A673 (cell line): ENCODE measurements around the gene SLC16A4. TPM values are rescaled to one million over a fixed set of nuclear protein-coding genes. Genes with fewer than 3 reads are reported as not detected.

Experiments used
- BruUV-seq: library from RNA; stranded (reverse); fragments of 400-500 nt; replicated peaks from 2 replicates; lab custom pipeline; 2021; lab: Mats Ljungman, UMichigan
- CTCF ChIA-PET: fragments of 300-600 bp; sonication (Branson Sonifier 250); formaldehyde crosslinking; loops from one replicate; lab custom pipeline; 2022; ENCODE audit warnings: antibody characterized with exemption; lab: Charles Lee
- POLR2A ChIA-PET: fragments of 300-600 bp; sonication (Branson Sonifier 250); formaldehyde crosslinking; loops from one replicate; lab custom pipeline; 2022; ENCODE audit warnings: antibody characterized with exemption; ENCODE audit not compliant: low non-redundant PET; lab: Charles Lee
- DNase-seq: peaks from one replicate; pipeline ENCODE4 v3.0.0-alpha.2; 2015; ENCODE audit warnings: low spot score
- H3K27ac ChIP-seq: fragments of 200-600 bp; sonication (generic); 2 replicates; pipeline ENCODE4 v1.5.1; 2016; ENCODE audit warnings: mixed run types, low read depth, mild to moderate bottlenecking, mixed read lengths, antibody characterized with exemption, low read length; ENCODE audit not compliant: poor library complexity, severe bottlenecking
- H3K27me3 ChIP-seq: fragments of 200-600 bp; sonication (generic); replicated peaks from 2 replicates; pipeline ENCODE4 v1.6.1; 2017; ENCODE audit warnings: mixed run types, low read depth, mild to moderate bottlenecking, mixed read lengths, antibody characterized with exemption, low read length; ENCODE audit not compliant: insufficient read depth, poor library complexity
- H3K36me3 ChIP-seq: fragments of 200-600 bp; sonication (generic); 2 replicates; pipeline ENCODE4 v1.6.1; 2016; ENCODE audit warnings: mixed run types, mild to moderate bottlenecking, mixed read lengths, antibody characterized with exemption, low read length; ENCODE audit not compliant: insufficient read depth, poor library complexity, severe bottlenecking
- H3K4me1 ChIP-seq: fragments of 200-600 bp; sonication (generic); 2 replicates; pipeline ENCODE4 v1.6.1; 2017; ENCODE audit warnings: mixed run types, mild to moderate bottlenecking, mixed read lengths, antibody characterized with exemption, low read length; ENCODE audit not compliant: insufficient read depth, poor library complexity, severe bottlenecking
- H3K4me3 ChIP-seq: fragments of 200-600 bp; sonication (generic); 2 replicates; pipeline ENCODE4 v1.5.1; 2016; ENCODE audit warnings: low read depth, mixed run types, mild to moderate bottlenecking, mixed read lengths, low read length; ENCODE audit not compliant: poor library complexity, severe bottlenecking
- H3K9me3 ChIP-seq: fragments of 200-600 bp; sonication (generic); 2 replicates; pipeline ENCODE4 v1.6.1; 2016; ENCODE audit warnings: mixed run types, low read depth, mild to moderate bottlenecking, mixed read lengths, antibody characterized with exemption, low read length; ENCODE audit not compliant: poor library complexity, severe bottlenecking
- EZH2 ChIP-seq: fragments of 200-600 bp; sonication (generic); IDR thresholded peaks from 2 replicates; pipeline ENCODE4 v1.6.1; 2017; ENCODE audit warnings: borderline replicate concordance, low read depth, mild to moderate bottlenecking, mixed read lengths, antibody characterized with exemption, low read length; ENCODE audit not compliant: poor library complexity, severe bottlenecking
- intact Hi-C: fragments of 100-400 bp; cut with micrococcal nuclease; formaldehyde crosslinking; loops from one replicate; pipeline ENCODE4 v1.10.0; 2022; ENCODE audit not compliant: unreplicated experiment
- total RNA-seq: library from RNA; stranded (reverse); gene quantifications from 2 replicates; pipeline ENCODE4 v1.2.3, GENCODE V29; 2021
- TF ChIP-seq, protein P1 (sequence below): fragments of 300-800, 200-600 bp; sonication (generic); conservative IDR thresholded peaks from 2 replicates; pipeline ENCODE4 v1.5.1; 2017; ENCODE audit warnings: low read depth, mild to moderate bottlenecking, antibody characterized with exemption, low read length, moderate library complexity, mixed read lengths

Gene SLC16A4
- total RNA-seq, 1 experiment from 2014 or later: 0.60 TPM

DNA sequence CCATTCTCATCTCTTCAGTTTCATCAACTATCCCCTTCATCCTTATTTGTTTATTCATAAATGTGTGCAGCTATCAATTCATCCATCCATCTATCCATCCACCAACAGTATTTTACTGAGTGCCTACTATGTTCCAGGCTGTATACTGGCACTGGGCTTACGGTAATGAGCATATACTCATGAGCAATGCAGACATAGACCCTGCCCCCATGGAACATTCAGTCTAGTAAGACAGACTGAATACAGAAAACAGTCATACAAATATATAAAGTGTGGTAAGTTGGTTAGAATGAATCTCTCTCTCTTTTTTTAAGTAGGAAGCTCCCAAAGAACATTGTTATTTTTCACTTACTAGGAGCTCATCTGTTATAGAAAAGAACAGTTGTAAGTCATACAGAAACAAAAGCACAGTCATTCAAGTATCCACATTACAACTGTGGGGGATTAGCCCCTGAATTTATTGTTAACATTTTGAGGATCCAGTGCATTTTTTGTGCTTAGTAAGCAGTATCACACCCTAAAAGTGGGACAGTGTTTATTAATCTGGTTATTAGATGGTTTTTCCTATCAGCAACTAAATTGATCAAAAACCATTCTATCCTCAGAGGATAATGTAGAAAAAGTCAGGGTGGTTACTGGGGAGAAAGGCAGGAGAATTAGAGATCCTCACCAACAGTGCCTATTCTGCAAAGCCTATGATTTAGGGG is 3.6 kb downstream of the SLC16A4 start:
- H3K4me3 ChIP-seq: no peak overlapping the region

DNA sequence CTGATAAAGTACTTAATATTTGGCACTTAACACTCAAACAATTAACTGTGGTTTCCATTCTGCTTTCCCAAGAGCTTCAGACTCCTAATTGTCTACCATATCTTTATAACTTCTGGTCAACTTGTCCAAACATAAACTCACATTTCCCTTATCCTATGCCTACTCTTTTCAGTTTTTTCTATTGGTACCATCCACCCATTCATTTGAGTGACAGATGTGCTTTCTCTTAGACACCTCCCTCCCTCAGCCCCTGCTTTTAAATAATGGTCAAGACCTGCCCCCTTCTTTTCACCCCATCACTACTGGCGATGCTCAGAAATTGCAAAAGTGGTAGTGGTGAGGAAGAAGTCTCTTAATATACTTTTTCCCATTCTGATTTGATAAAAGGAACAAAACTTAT is 5.5 kb downstream of the SLC16A4 start:
- no peaks in the 10 kb centered on the region for H3K36me3 ChIP-seq
- H3K27me3 ChIP-seq: no peaks in the 10 kb centered on the region
- CTCF ChIA-PET: no interaction called here
- no peak overlapping the region for H3K27ac ChIP-seq
- no peak overlapping the region for H3K4me3 ChIP-seq
- peaks cover 6% of the 10 kb centered on the region for H3K4me1 ChIP-seq
- intact Hi-C loops: no loop called here
- no peak for DNase-seq
- no peaks in the 10 kb centered on the region for H3K9me3 ChIP-seq
- POLR2A ChIA-PET: no interaction called here
- no TSS peak for BruUV-seq
- TF ChIP-seq, protein P1, sequence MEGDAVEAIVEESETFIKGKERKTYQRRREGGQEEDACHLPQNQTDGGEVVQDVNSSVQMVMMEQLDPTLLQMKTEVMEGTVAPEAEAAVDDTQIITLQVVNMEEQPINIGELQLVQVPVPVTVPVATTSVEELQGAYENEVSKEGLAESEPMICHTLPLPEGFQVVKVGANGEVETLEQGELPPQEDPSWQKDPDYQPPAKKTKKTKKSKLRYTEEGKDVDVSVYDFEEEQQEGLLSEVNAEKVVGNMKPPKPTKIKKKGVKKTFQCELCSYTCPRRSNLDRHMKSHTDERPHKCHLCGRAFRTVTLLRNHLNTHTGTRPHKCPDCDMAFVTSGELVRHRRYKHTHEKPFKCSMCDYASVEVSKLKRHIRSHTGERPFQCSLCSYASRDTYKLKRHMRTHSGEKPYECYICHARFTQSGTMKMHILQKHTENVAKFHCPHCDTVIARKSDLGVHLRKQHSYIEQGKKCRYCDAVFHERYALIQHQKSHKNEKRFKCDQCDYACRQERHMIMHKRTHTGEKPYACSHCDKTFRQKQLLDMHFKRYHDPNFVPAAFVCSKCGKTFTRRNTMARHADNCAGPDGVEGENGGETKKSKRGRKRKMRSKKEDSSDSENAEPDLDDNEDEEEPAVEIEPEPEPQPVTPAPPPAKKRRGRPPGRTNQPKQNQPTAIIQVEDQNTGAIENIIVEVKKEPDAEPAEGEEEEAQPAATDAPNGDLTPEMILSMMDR: no peak
- no peak for TF ChIP-seq EZH2

More for the DNA sequence above, 3.6 kb downstream of the SLC16A4 start:
- ChIA-PET CTCF (no interaction called here), POLR2A (no interaction called here)
- no peak for TF ChIP-seq EZH2
- TF ChIP-seq, protein P1: no peak
- intact Hi-C loops: no loop called here
- no TSS peak for BruUV-seq
- Histone ChIP-seq H3K27ac (no peak overlapping the region), H3K9me3 (no peaks in the 10 kb centered on the region), H3K4me1 (no peaks in the 10 kb centered on the region), H3K36me3 (no peaks in the 10 kb centered on the region), H3K27me3 (no peaks in the 10 kb centered on the region)
- no peak for DNase-seq

- H3K4me1 ChIP-seq: peaks cover 9% of the 10 kb centered on the region
- H3K36me3 ChIP-seq: no peaks in the 10 kb centered on the region
- no peak overlapping the region for H3K27ac ChIP-seq
- POLR2A ChIA-PET: no interaction called here
- DNase-seq: no peak
- no peaks in the 10 kb centered on the region for H3K27me3 ChIP-seq
- no peak overlapping the region for H3K4me3 ChIP-seq
- CTCF ChIA-PET: no interaction called here
- TF ChIP-seq, protein P1: no peak
- no peak for TF ChIP-seq EZH2
- no TSS peak for BruUV-seq
- intact Hi-C loops: no loop called here
- no peaks in the 10 kb centered on the region for H3K9me3 ChIP-seq
These were observed 6.1 kb downstream of the SLC16A4 start for GRCh38 chr1:110384581-110385321.
